ENCODE data around the gene BRD1. TPM values are rescaled to one million over a fixed set of nuclear protein-coding genes. Genes with fewer than 3 reads are reported as not detected.

BRD1 gene
- total RNA-seq, 1 donor from 2014 or later: 34.3 TPM

GRCh38 chr22:49726701-49727101, 101.0 kb downstream of the BRD1 start:
- TF ChIP-seq, protein P1, sequence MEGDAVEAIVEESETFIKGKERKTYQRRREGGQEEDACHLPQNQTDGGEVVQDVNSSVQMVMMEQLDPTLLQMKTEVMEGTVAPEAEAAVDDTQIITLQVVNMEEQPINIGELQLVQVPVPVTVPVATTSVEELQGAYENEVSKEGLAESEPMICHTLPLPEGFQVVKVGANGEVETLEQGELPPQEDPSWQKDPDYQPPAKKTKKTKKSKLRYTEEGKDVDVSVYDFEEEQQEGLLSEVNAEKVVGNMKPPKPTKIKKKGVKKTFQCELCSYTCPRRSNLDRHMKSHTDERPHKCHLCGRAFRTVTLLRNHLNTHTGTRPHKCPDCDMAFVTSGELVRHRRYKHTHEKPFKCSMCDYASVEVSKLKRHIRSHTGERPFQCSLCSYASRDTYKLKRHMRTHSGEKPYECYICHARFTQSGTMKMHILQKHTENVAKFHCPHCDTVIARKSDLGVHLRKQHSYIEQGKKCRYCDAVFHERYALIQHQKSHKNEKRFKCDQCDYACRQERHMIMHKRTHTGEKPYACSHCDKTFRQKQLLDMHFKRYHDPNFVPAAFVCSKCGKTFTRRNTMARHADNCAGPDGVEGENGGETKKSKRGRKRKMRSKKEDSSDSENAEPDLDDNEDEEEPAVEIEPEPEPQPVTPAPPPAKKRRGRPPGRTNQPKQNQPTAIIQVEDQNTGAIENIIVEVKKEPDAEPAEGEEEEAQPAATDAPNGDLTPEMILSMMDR (IDR thresholded peaks at IDR 0.05): no peak
- peak; percentile 77 for DNase-seq (ENCODE audit: extremely low spot score, unreplicated experiment)
- Mint-ChIP-seq H3K9me3 (ENCODE audit: unreplicated experiment) (no peaks in the 10 kb centered on the region), H3K36me3 (ENCODE audit: unreplicated experiment) (no peaks in the 10 kb centered on the region), H3K27me3 (ENCODE audit: unreplicated experiment) (peaks cover 34% of the 10 kb centered on the region), H3K27ac (ENCODE audit: unreplicated experiment) (no peak overlapping the region), H3K4me3 (ENCODE audit: unreplicated experiment) (no peak overlapping the region), H3K4me1 (ENCODE audit: unreplicated experiment) (peaks cover 3% of the 10 kb centered on the region)

- Mint-ChIP-seq H3K4me1 (ENCODE audit: unreplicated experiment) (peaks cover 3% of the 10 kb centered on the region), H3K36me3 (ENCODE audit: unreplicated experiment) (no peaks in the 10 kb centered on the region), H3K27ac (ENCODE audit: unreplicated experiment) (no peak overlapping the region), H3K27me3 (ENCODE audit: unreplicated experiment) (peaks cover 34% of the 10 kb centered on the region), H3K4me3 (ENCODE audit: unreplicated experiment) (no peak overlapping the region), H3K9me3 (ENCODE audit: unreplicated experiment) (no peaks in the 10 kb centered on the region)
- DNase-seq (ENCODE audit: extremely low spot score, unreplicated experiment): peak; percentile 54
- TF ChIP-seq, protein P1 (IDR thresholded peaks at IDR 0.05): no peak
Measured at GRCh38 chr22:49726022-49726681, 101.5 kb downstream of the BRD1 start.

GRCh38 chr22:49725516-49725915, 102.2 kb downstream of the BRD1 start:
- Mint-ChIP-seq H3K4me1 (ENCODE audit: unreplicated experiment) (peaks cover 3% of the 10 kb centered on the region), H3K27me3 (ENCODE audit: unreplicated experiment) (peaks cover 34% of the 10 kb centered on the region), H3K27ac (ENCODE audit: unreplicated experiment) (no peak overlapping the region), H3K4me3 (ENCODE audit: unreplicated experiment) (no peak overlapping the region), H3K9me3 (ENCODE audit: unreplicated experiment) (no peaks in the 10 kb centered on the region), H3K36me3 (ENCODE audit: unreplicated experiment) (no peaks in the 10 kb centered on the region)
- peak; percentile 83 for DNase-seq (ENCODE audit: extremely low spot score, unreplicated experiment)
- TF ChIP-seq, protein P1 (IDR thresholded peaks at IDR 0.05): no peak

- DNase-seq (ENCODE audit: extremely low spot score, unreplicated experiment): peak; percentile 86
- Mint-ChIP-seq H3K9me3 (ENCODE audit: unreplicated experiment) (no peaks in the 10 kb centered on the region), H3K36me3 (ENCODE audit: unreplicated experiment) (no peaks in the 10 kb centered on the region), H3K4me1 (ENCODE audit: unreplicated experiment) (peaks cover 3% of the 10 kb centered on the region), H3K27me3 (ENCODE audit: unreplicated experiment) (peaks cover 32% of the 10 kb centered on the region), H3K4me3 (ENCODE audit: unreplicated experiment) (no peak overlapping the region), H3K27ac (ENCODE audit: unreplicated experiment) (no peak overlapping the region)
- TF ChIP-seq, protein P1 (IDR thresholded peaks at IDR 0.05): peak; percentile 58
Measured at GRCh38 chr22:49724893-49725489, 102.7 kb downstream of the BRD1 start.

GRCh38 chr22:49724030-49724892, 103.4 kb downstream of the BRD1 start:
- no peaks in the 10 kb centered on the region for H3K36me3 Mint-ChIP-seq (ENCODE audit: unreplicated experiment)
- H3K4me1 Mint-ChIP-seq (ENCODE audit: unreplicated experiment): peaks cover 3% of the 10 kb centered on the region
- H3K4me3 Mint-ChIP-seq (ENCODE audit: unreplicated experiment): no peak overlapping the region
- TF ChIP-seq, protein P1 (IDR thresholded peaks at IDR 0.05): no peak
- H3K9me3 Mint-ChIP-seq (ENCODE audit: unreplicated experiment): no peaks in the 10 kb centered on the region
- peak; percentile 80 for DNase-seq (ENCODE audit: extremely low spot score, unreplicated experiment)
- H3K27me3 Mint-ChIP-seq (ENCODE audit: unreplicated experiment): peaks cover 32% of the 10 kb centered on the region
- no peak overlapping the region for H3K27ac Mint-ChIP-seq (ENCODE audit: unreplicated experiment)

Measured in osteocyte (in vitro differentiated cells).